CD14-positive monocyte (primary cell): Measurements from ENCODE around the gene SFTPD. TPM values are rescaled to one million over a fixed set of nuclear protein-coding genes. Genes with fewer than 3 reads are reported as not detected.

Source experiments
- DNase-seq, 3 donors: peaks; one replicate each; pipeline ENCODE4 v3.0.0-alpha.2; 2011 to 2022
- H2AFZ ChIP-seq: 2 replicates; pipeline ENCODE4 v1.6.0; 2012; ENCODE audit warnings: mild to moderate bottlenecking, low read depth, low read length, inconsistent platforms; ENCODE audit not compliant: insufficient read depth, poor library complexity, severe bottlenecking
- H3K27ac ChIP-seq, 2 donors: 1 replicate in 1 of 2; 2 replicates in 1 of 2; pipeline ENCODE4 v1.5.1; 2012 to 2013; ENCODE audit warnings: low read length in 2 of 2, control low read depth in 1 of 2, inconsistent platforms in 1 of 2, low read depth in 1 of 2, mild to moderate bottlenecking in 1 of 2
- H3K27me3 ChIP-seq, 2 donors: one replicate each; pipeline versions ENCODE4 v1.6.0 to v1.6.1; 2011 to 2013; ENCODE audit warnings: low read length in 2 of 2; ENCODE audit not compliant: control insufficient read depth in 2 of 2, insufficient read depth in 2 of 2
- H3K36me3 ChIP-seq, 2 donors: replicated peaks in 1 of 2; 1 replicate in 1 of 2; 2 replicates in 1 of 2; pipeline versions ENCODE4 v1.5.1 to v1.6.1; 2012 to 2013; ENCODE audit warnings: low read length in 2 of 2, control low read depth in 1 of 2, inconsistent platforms in 1 of 2, mild to moderate bottlenecking in 1 of 2; ENCODE audit not compliant: insufficient read depth in 2 of 2, control insufficient read depth in 1 of 2
- H3K4me1 ChIP-seq, 2 donors: 1 replicate in 1 of 2; 2 replicates in 1 of 2; pipeline versions ENCODE4 v1.5.1 to v1.6.1; 2012 to 2013; ENCODE audit warnings: low read length in 2 of 2, control low read depth in 1 of 2, inconsistent platforms in 1 of 2, mild to moderate bottlenecking in 1 of 2, moderate library complexity in 1 of 2; ENCODE audit not compliant: insufficient read depth in 2 of 2, control insufficient read depth in 1 of 2
- H3K4me2 ChIP-seq: replicated peaks from 2 replicates; pipeline ENCODE3; 2012; ENCODE audit warnings: low read length, moderate library complexity, mild to moderate bottlenecking; ENCODE audit not compliant: poor library complexity, severe bottlenecking; ENCODE audit errors: extremely low read depth
- H3K4me3 ChIP-seq, 3 experiments: fragments of 200-600 bp in 1 of 3; sonication (generic) in 1 of 3; replicated peaks in 1 of 3; 1 replicate in 2 of 3; 2 replicates in 1 of 3; pipeline ENCODE4 v1.5.1; 2011 to 2013; ENCODE audit warnings: low read length in 3 of 3, mild to moderate bottlenecking in 3 of 3, control low read depth in 2 of 3, low read depth in 2 of 3, inconsistent platforms in 1 of 3, moderate library complexity in 1 of 3
- H3K79me2 ChIP-seq: 2 replicates; pipeline ENCODE4 v1.6.0; 2012; ENCODE audit warnings: mild to moderate bottlenecking, control low read depth, inconsistent platforms, low read length, moderate library complexity; ENCODE audit not compliant: insufficient read depth
- H3K9ac ChIP-seq: 2 replicates; pipeline ENCODE4 v1.6.0; 2017; ENCODE audit warnings: low read length, mild to moderate bottlenecking; ENCODE audit not compliant: insufficient read depth, poor library complexity, severe bottlenecking
- H3K9me3 ChIP-seq, 2 donors: replicated peaks in 1 of 2; 1 replicate in 1 of 2; 2 replicates in 1 of 2; pipeline versions ENCODE4 v1.5.1 to v1.6.1; 2012 to 2013; ENCODE audit warnings: low read length in 2 of 2, control low read depth in 1 of 2; ENCODE audit not compliant: control insufficient read depth in 1 of 2, insufficient read depth in 1 of 2
- H4K20me1 ChIP-seq: 2 replicates; pipeline ENCODE4 v1.6.0; 2012; ENCODE audit warnings: mild to moderate bottlenecking, low read length, control low read depth, moderate library complexity; ENCODE audit not compliant: insufficient read depth
- H3K27ac Mint-ChIP-seq, 7 donors: one replicate each; pipeline ENCODE4 v1.8.0; 2020; ENCODE audit warnings: mild to moderate bottlenecking in 7 of 7, mixed read lengths in 7 of 7, moderate library complexity in 6 of 7, inconsistent platforms in 2 of 7
- H3K27me3 Mint-ChIP-seq, 3 donors: one replicate each; pipeline ENCODE4 v1.8.0; 2021 to 2022; ENCODE audit warnings: low read depth in 3 of 3, mild to moderate bottlenecking in 3 of 3, mixed read lengths in 3 of 3, moderate library complexity in 3 of 3, inconsistent platforms in 1 of 3
- H3K36me3 Mint-ChIP-seq, 2 donors: one replicate each; pipeline ENCODE4 v1.8.0; 2020; ENCODE audit warnings: mixed read lengths in 2 of 2, inconsistent platforms in 1 of 2, mild to moderate bottlenecking in 1 of 2
- H3K4me1 Mint-ChIP-seq: one replicate; pipeline ENCODE4 v1.8.0; 2020; ENCODE audit warnings: mild to moderate bottlenecking, mixed read lengths
- H3K4me3 Mint-ChIP-seq, 2 donors: one replicate each; pipeline ENCODE4 v1.8.0; 2020; ENCODE audit warnings: mild to moderate bottlenecking in 2 of 2, mixed read lengths in 2 of 2, moderate library complexity in 1 of 2
- H3K9me3 Mint-ChIP-seq, 7 donors: one replicate each; pipeline ENCODE4 v1.8.0; 2020 to 2022; ENCODE audit warnings: mixed read lengths in 7 of 7, mild to moderate bottlenecking in 6 of 7, moderate library complexity in 6 of 7, inconsistent platforms in 2 of 7
- WGBS: methylation state at CpG from one replicate; pipeline ENCODE4 v1.1.5; 2013; ENCODE audit warnings: missing lambda C conversion rate; ENCODE audit not compliant: insufficient coverage; 5-methylcytosine and 5-hydroxymethylcytosine counted together
- intact Hi-C, 2 donors: fragments of 100-400 bp; cut with micrococcal nuclease; formaldehyde crosslinking; loops; one replicate each; pipeline versions ENCODE4 v1.15.0 to v1.15.1; 2023
- polyA plus RNA-seq, 3 donors: library from polyadenylated mRNA; depleted of rRNA in 1 of 3; unstranded in 2 of 3; stranded (reverse) in 1 of 3; fragments of 300-500 nt in 2 of 3; fragments of >200 nt in 1 of 3; fragmentation: Illumina TruSeq in 2 of 3; gene quantifications; 1 replicate in 2 of 3; 2 replicates in 1 of 3; pipeline ENCODE4 v1.2.3, GENCODE V29; 2012 to 2021
- TF ChIP-seq, protein P1 (sequence below): fragments of 200-600 bp; IDR thresholded peaks from one replicate; pipeline ENCODE4 v1.8.0; 2022; ENCODE audit warnings: antibody characterized with exemption, mild to moderate bottlenecking

Gene SFTPD
- polyA plus RNA-seq, 3 donors = 0.84 to 1.4 (median 1.2) TPM

DNA sequence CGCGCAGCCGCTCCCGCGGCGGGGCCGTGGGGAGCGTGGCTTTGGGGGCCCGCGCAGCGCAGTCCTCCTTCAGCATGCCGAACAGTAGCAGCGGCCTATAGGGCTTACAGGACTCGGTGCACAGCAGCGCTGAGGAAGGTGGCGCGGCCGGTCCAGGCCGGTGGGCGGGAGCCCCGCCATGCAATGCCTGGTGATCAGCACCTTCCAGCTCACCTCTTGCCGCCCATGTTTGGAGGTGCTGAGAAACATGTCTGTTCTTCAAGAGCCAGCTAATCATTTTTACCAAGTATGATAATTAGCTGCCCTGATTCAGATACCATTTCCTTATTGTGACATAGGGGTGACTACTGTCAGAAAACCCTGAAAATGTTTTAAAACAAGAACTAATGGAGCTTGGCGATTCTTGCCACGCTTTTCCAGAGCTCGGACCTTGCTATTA, 33.5 kb upstream of the SFTPD start:
- Histone ChIP-seq H3K4me3 (peak overlapping the region; percentile 32 to 83 (median 61)), H3K27me3 (peaks cover 22 to 54% of the 10 kb centered on the region in 2 donors), H4K20me1 (no peaks in the 10 kb centered on the region), H3K4me2 (peak overlapping the region; percentile 96), H3K4me1 (peaks cover 15 to 26% of the 10 kb centered on the region in 2 donors), H2AFZ (peak overlapping the region; percentile 92), H3K36me3 (no peaks in the 10 kb centered on the region), H3K79me2 (no peaks in the 10 kb centered on the region), H3K27ac (no peak overlapping the region), H3K9ac (peak overlapping the region; percentile 59), H3K9me3 (no peaks in the 10 kb centered on the region)
- Mint-ChIP-seq H3K27ac (no peak overlapping the region), H3K9me3 (peaks cover 0 to 5% (median 2%) of the 10 kb centered on the region in 7 donors), H3K27me3 (peaks cover 55 to 72% (median 59%) of the 10 kb centered on the region in 3 donors), H3K4me3 (peak overlapping the region; percentile 77 to 84), H3K4me1 (peaks cover 20% of the 10 kb centered on the region), H3K36me3 (peaks cover 2 to 4% of the 10 kb centered on the region in 2 donors)
- TF ChIP-seq, protein P1, sequence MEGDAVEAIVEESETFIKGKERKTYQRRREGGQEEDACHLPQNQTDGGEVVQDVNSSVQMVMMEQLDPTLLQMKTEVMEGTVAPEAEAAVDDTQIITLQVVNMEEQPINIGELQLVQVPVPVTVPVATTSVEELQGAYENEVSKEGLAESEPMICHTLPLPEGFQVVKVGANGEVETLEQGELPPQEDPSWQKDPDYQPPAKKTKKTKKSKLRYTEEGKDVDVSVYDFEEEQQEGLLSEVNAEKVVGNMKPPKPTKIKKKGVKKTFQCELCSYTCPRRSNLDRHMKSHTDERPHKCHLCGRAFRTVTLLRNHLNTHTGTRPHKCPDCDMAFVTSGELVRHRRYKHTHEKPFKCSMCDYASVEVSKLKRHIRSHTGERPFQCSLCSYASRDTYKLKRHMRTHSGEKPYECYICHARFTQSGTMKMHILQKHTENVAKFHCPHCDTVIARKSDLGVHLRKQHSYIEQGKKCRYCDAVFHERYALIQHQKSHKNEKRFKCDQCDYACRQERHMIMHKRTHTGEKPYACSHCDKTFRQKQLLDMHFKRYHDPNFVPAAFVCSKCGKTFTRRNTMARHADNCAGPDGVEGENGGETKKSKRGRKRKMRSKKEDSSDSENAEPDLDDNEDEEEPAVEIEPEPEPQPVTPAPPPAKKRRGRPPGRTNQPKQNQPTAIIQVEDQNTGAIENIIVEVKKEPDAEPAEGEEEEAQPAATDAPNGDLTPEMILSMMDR = no peak
- WGBS = 2% methylated on average over 22 of the region's 25 CpGs
- DNase-seq = peak in 2 of 3 donors; percentile 32 to 33
- intact Hi-C loops = no loop called here

DNA sequence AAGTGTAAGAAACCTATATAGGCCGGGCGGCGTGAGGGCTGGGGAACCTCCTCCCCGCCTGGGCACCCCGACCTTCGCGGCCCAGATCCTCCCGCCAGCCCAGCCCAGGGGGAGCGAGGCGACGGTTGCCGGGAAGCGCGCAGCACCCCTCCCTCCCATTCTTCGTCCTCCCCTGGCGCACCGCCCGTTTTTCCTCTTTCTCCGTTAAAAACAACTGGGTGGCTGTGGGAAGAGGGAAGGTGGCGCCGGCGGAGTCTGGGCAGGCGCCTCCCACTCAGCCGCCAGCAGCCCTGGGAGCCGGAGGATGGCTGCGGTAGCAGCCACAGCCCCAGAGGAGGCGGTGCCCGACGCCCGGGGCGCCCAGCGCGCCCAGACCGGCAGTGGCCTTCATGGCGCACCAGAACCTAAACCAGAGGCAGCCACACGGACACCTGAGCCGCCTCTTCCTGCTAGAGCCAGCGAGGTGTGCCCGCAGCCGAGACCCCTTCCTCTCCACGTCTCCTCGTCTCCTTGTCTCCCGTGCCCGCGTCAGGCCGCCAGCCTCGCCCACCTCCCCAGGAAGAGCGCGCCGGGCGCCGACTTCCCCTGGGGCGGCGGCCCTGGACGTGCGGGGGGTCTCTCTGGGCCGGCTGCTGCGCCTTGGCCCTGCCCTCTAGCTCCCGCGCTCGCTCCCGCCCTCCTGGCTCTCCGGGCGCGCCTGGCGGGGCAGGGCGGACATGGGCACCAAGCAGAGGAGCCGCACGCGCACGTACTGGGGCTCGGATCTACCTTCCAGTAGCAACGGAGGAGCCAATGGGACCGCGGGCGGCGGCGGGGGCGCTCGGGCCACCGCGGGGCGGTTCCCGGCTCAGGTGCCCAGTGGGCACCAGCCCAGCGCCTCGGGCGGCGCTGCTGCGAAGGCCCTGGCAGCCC, 32.8 kb upstream of the SFTPD start:
- Mint-ChIP-seq H3K27me3 (peaks cover 55 to 72% (median 55%) of the 10 kb centered on the region in 3 donors), H3K4me3 (peak overlapping the region; percentile 77 to 89), H3K27ac (no peak overlapping the region), H3K4me1 (peaks cover 20% of the 10 kb centered on the region), H3K9me3 (peaks cover 6 to 11% (median 7%) of the 10 kb centered on the region in 7 donors), H3K36me3 (peaks cover 2 to 4% of the 10 kb centered on the region in 2 donors)
- under 1% methylated on average over 74 of the region's 89 CpGs for WGBS
- peak overlapping the region; percentile 59 for H3K9ac ChIP-seq
- H3K36me3 ChIP-seq = no peaks in the 10 kb centered on the region
- no peaks in the 10 kb centered on the region for H3K79me2 ChIP-seq
- intact Hi-C loops = no loop called here
- peak overlapping the region; percentile 48 to 83 (median 61) for H3K4me3 ChIP-seq
- TF ChIP-seq, protein P1 = no peak
- peak overlapping the region; percentile 96 for H3K4me2 ChIP-seq
- H4K20me1 ChIP-seq = no peaks in the 10 kb centered on the region
- H3K4me1 ChIP-seq = peaks cover 15 to 26% of the 10 kb centered on the region in 2 donors
- H2AFZ ChIP-seq = peak overlapping the region; percentile 92
- H3K9me3 ChIP-seq = peaks cover 5 to 6% of the 10 kb centered on the region in 2 donors
- peaks cover 22 to 54% of the 10 kb centered on the region in 2 donors for H3K27me3 ChIP-seq
- no peak overlapping the region for H3K27ac ChIP-seq
- DNase-seq = peak; percentile 22 to 33 (median 28)
